Right renal pelvis (tissue), 4 donors: ENCODE measurements around the gene USP17L25. TPM values are rescaled to one million over a fixed set of nuclear protein-coding genes. Genes with fewer than 3 reads are reported as not detected.
"Not testable (repeated sequence)": the region's sequence is repeated elsewhere in the genome, so short reads cannot be mapped to it uniquely, and the experiment has no call there.

Experiments used
- DNase-seq, 4 donors: peaks; one replicate each; pipeline ENCODE4 v3.0.0-alpha.2; 2013; ENCODE audit warnings: low read depth in 4 of 4, low spot score in 3 of 4, missing footprints in 1 of 4
- polyA plus RNA-seq, 4 donors: library from polyadenylated mRNA; unstranded; fragments of 120-200 nt; gene quantifications; one replicate each; pipeline ENCODE4 v1.2.1, GENCODE V29; 2013; ENCODE audit not compliant: insufficient read length in 4 of 4

USP17L25 gene, protein sequence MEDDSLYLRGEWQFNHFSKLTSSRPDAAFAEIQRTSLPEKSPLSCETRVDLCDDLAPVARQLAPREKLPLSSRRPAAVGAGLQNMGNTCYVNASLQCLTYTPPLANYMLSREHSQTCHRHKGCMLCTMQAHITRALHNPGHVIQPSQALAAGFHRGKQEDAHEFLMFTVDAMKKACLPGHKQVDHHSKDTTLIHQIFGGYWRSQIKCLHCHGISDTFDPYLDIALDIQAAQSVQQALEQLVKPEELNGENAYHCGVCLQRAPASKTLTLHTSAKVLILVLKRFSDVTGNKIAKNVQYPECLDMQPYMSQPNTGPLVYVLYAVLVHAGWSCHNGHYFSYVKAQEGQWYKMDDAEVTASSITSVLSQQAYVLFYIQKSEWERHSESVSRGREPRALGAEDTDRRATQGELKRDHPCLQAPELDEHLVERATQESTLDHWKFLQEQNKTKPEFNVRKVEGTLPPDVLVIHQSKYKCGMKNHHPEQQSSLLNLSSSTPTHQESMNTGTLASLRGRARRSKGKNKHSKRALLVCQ
- not detected for polyA plus RNA-seq

DNA sequence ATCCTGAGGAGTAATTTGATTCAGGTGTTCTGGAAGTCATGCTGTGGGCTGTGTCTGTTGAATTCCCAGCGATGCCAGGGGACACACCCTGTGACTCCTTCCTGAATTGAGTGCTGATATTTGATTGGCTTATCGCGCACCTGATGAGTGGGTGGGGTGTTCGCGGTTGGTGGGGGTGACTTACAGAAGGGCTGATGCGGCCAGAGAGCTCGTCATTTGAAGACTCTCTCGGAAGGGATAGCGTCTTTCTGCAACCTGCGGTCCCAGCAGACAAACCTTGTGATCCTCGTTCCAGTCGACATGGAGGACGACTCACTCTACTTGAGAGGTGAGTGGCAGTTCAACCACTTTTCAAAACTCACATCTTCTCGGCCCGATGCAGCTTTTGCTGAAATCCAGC is at the start of gene USP17L25:
TSS of gene USP17L25 (plus strand) at position 301 of the 400 bp plus-strand sequence. CDS start at position 301, 0 bp downstream.
- DNase-seq, result not testable (repeated sequence)

GRCh38 chr4:9324191-9324590 is 5.5 kb upstream of the USP17L25 start:
- DNase-seq, result not testable (repeated sequence)

GRCh38 chr4:9324865-9325264 is 4.8 kb upstream of the USP17L25 start, which contains the start of gene USP17L24:
Gene USP17L24, plus strand, starts transcription at chr4:9325165. Its CDS starts 0 bp downstream, at chr4:9325165.
- DNase-seq, result not testable (repeated sequence)

GRCh38 chr4:9334358-9334757 is 4.6 kb downstream of the USP17L25 start, which contains the start of gene USP17L26:
Gene USP17L26, plus strand, starts transcription at chr4:9334658. Its CDS starts 0 bp downstream, at chr4:9334658.
- DNase-seq, result not testable (repeated sequence)

- DNase-seq, result not testable (repeated sequence)
These were observed 9.4 kb downstream of the USP17L25 start, which contains the start of gene USP17L5 for GRCh38 chr4:9339103-9339502. Gene USP17L5, plus strand, starts transcription at chr4:9339403. Its CDS starts 0 bp downstream, at chr4:9339403.

GRCh38 chr4:9343848-9344247 is 14.1 kb downstream of the USP17L25 start, which contains the start of gene USP17L27:
Gene USP17L27, plus strand, starts transcription at chr4:9344148. Its CDS starts 0 bp downstream, at chr4:9344148.
- not testable (repeated sequence) for DNase-seq

- DNase-seq, result not testable (repeated sequence)
These were observed 18.9 kb downstream of the USP17L25 start, which contains the start of gene USP17L28 for GRCh38 chr4:9348593-9348992. Gene USP17L28, plus strand, starts transcription at chr4:9348893. Its CDS starts 0 bp downstream, at chr4:9348893.

- DNase-seq, result not testable (repeated sequence)
These were observed 21.2 kb downstream of the USP17L25 start for GRCh38 chr4:9350866-9351265.

DNA sequence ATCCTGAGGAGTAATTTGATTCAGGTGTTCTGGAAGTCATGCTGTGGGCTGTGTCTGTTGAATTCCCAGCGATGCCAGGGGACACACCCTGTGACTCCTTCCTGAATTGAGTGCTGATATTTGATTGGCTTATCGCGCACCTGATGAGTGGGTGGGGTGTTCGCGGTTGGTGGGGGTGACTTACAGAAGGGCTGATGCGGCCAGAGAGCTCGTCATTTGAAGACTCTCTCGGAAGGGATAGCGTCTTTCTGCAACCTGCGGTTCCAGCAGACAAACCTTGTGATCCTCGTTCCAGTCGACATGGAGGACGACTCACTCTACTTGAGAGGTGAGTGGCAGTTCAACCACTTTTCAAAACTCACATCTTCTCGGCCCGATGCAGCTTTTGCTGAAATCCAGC is 23.6 kb downstream of the USP17L25 start, which contains the start of gene USP17L29:
TSS of gene USP17L29 (plus strand) at position 301 of the 400 bp plus-strand sequence. CDS start at position 301, 0 bp downstream.
- not testable (repeated sequence) for DNase-seq

DNA sequence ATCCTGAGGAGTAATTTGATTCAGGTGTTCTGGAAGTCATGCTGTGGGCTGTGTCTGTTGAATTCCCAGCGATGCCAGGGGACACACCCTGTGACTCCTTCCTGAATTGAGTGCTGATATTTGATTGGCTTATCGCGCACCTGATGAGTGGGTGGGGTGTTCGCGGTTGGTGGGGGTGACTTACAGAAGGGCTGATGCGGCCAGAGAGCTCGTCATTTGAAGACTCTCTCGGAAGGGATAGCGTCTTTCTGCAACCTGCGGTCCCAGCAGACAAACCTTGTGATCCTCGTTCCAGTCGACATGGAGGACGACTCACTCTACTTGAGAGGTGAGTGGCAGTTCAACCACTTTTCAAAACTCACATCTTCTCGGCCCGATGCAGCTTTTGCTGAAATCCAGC is 33.1 kb downstream of the USP17L25 start, which contains the start of gene USP17L30:
TSS of gene USP17L30 (plus strand) at position 301 of the 400 bp plus-strand sequence. CDS start at position 301, 0 bp downstream.
- DNase-seq, result not testable (repeated sequence)

DNA sequence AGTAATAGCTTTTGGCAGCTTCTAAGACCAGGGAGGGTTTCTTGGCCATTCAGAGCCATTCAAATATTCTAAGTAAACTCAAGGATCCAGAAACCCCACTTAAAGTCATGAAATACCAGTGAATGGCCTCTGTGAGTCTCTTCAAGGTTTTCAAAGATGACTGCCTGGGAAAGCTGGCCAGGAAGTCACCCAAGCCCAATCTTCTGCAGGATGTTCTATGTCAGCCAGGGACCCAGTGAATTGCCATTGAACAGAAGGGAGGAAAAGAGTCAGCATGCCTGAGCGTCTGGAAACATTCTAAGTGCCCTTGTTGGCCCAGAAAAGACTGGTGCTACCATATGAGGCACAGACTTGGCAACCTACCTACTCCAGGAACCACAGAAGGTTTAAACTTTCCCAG is 50.2 kb downstream of the USP17L25 start:
- DNase-seq, result not testable (repeated sequence)

Other genes with a start within 250 kb of the USP17L25 start
- gene FAM90A26, start 159.5 kb upstream of the USP17L25 start, polyA plus RNA-seq, result under 1 TPM in 1 of 4 donors, not detected in 3; 0.05 TPM
- not detected for gene USP17L10, start 119.3 kb upstream of the USP17L25 start, polyA plus RNA-seq
- not detected for gene USP17L11, start 114.5 kb upstream of the USP17L25 start, polyA plus RNA-seq
- not detected for gene USP17L12, start 109.8 kb upstream of the USP17L25 start, polyA plus RNA-seq
- not detected for gene USP17L13, start 105.0 kb upstream of the USP17L25 start, polyA plus RNA-seq
- gene USP17L15, start 95.5 kb upstream of the USP17L25 start, polyA plus RNA-seq, result under 1 TPM in 1 of 4 donors, not detected in 3; 0.11 TPM
- not detected for gene USP17L17, start 86.0 kb upstream of the USP17L25 start, polyA plus RNA-seq
- not detected for gene USP17L18, start 81.3 kb upstream of the USP17L25 start, polyA plus RNA-seq
- not detected for gene USP17L19, start 76.5 kb upstream of the USP17L25 start, polyA plus RNA-seq
- gene USP17L20, start 71.8 kb upstream of the USP17L25 start, polyA plus RNA-seq, result not detected
- not detected for gene USP17L21, start 67.0 kb upstream of the USP17L25 start, polyA plus RNA-seq
- gene USP17L22, start 62.3 kb upstream of the USP17L25 start, polyA plus RNA-seq, result not detected
- not detected for gene USP17L24, start 4.7 kb upstream of the USP17L25 start, polyA plus RNA-seq
- gene USP17L26, start 4.7 kb downstream of the USP17L25 start, polyA plus RNA-seq, result not detected
- gene USP17L5, start 9.5 kb downstream of the USP17L25 start, polyA plus RNA-seq, result not detected
- gene USP17L27, start 14.2 kb downstream of the USP17L25 start, polyA plus RNA-seq, result not detected
- not detected for gene USP17L28, start 19.0 kb downstream of the USP17L25 start, polyA plus RNA-seq
- gene USP17L29, start 23.7 kb downstream of the USP17L25 start, polyA plus RNA-seq, result not detected
- gene USP17L30, start 33.2 kb downstream of the USP17L25 start, polyA plus RNA-seq, result not detected
- not detected for gene DEFB131A, start 114.5 kb downstream of the USP17L25 start, polyA plus RNA-seq